HCT116 (cell line): ENCODE data around the gene SIAH2. TPM values are rescaled to one million over a fixed set of nuclear protein-coding genes. Genes with fewer than 3 reads are reported as not detected.

Experiments used
- ATAC-seq: fragments of 200-7000 bp; cut with Tn5 transposase; 2 replicates; pipeline ENCODE4 v1.9.1; 2020; ENCODE audit warnings: mild to moderate bottlenecking, moderate library complexity
- BruUV-seq: library from RNA; stranded (reverse); fragments of 400-500 nt; replicated peaks from 2 replicates; lab custom pipeline; 2021; lab: Mats Ljungman, UMichigan
- CTCF ChIA-PET: fragments of 300-600 bp; sonication (Branson Sonifier 250); formaldehyde crosslinking; loops from one replicate; lab custom pipeline; 2021; ENCODE audit warnings: antibody characterized with exemption; lab: Charles Lee
- POLR2A ChIA-PET: fragments of 300-600, 350-600 bp; sonication (Branson Sonifier 250); formaldehyde crosslinking; loops from one replicate; lab custom pipeline; 2021; ENCODE audit warnings: antibody characterized with exemption; lab: Charles Lee
- RAD21 ChIA-PET, 2 experiments: fragments of 300-600 bp; sonication (Branson Sonifier 250); formaldehyde crosslinking; loops; one replicate each; lab custom pipeline; 2023; ENCODE audit warnings: low total read pairs in 2 of 2; ENCODE audit not compliant: uncharacterized antibody in 2 of 2, unreplicated experiment in 2 of 2, low non-redundant PET in 1 of 2; lab: Charles Lee
- DNase-seq: peaks from one replicate; pipeline ENCODE4 v3.0.0-alpha.2; 2010; ENCODE audit warnings: low read depth, low spot score
- H2AFZ ChIP-seq: fragments of 200-600 bp; shearing (Covaris generic), sonication (generic); 2 replicates; pipeline ENCODE4 v1.6.1; 2017; ENCODE audit warnings: low read depth, mixed run types, mixed read lengths, antibody characterized with exemption, low read length; ENCODE audit not compliant: poor library complexity, severe bottlenecking
- H3K27ac ChIP-seq: 2 replicates; pipeline ENCODE4 v1.5.1; 2012; ENCODE audit warnings: low read depth, low read length
- H3K27me3 ChIP-seq: fragments of 200-600 bp; sonication (generic); 2 replicates; pipeline ENCODE4 v1.6.1; 2016; ENCODE audit warnings: mixed run types, low read length, mixed read lengths; ENCODE audit not compliant: insufficient read depth
- H3K36me3 ChIP-seq, 2 experiments: fragments of 200-500 bp in 1 of 2; fragments of 200-600 bp in 1 of 2; sonication (Bioruptor generic) in 1 of 2; sonication (generic) in 1 of 2; 2 replicates each; pipeline versions ENCODE4 v1.5.1 to v1.6.1; 2014 to 2016; ENCODE audit warnings: low read length in 2 of 2, inconsistent platforms in 1 of 2, mixed read lengths in 1 of 2, mixed run types in 1 of 2; ENCODE audit not compliant: insufficient read depth in 2 of 2, control insufficient read depth in 1 of 2
- H3K4me1 ChIP-seq, 2 experiments: fragments of 200-600 bp in 1 of 2; sonication (generic) in 1 of 2; 2 replicates each; pipeline versions ENCODE4 v1.5.1 to v1.6.1; 2012 to 2017; ENCODE audit warnings: low read length in 2 of 2, inconsistent platforms in 1 of 2, mild to moderate bottlenecking in 1 of 2, mixed read lengths in 1 of 2, mixed run types in 1 of 2, moderate library complexity in 1 of 2; ENCODE audit not compliant: insufficient read depth in 2 of 2, control insufficient read depth in 1 of 2
- H3K4me2 ChIP-seq: fragments of 200-600 bp; sonication (generic); 2 replicates; pipeline ENCODE4 v1.6.1; 2017; ENCODE audit warnings: mixed run types, low read length, mixed read lengths
- H3K4me3 ChIP-seq, 2 experiments: fragments of 200-600 bp in 1 of 2; sonication (generic) in 1 of 2; replicated peaks in 1 of 2; 2 replicates each; pipeline ENCODE4 v1.5.1; 2011 to 2016; ENCODE audit warnings: low read length in 2 of 2, control low read depth in 1 of 2, low read depth in 1 of 2, mild to moderate bottlenecking in 1 of 2, mixed read lengths in 1 of 2, mixed run types in 1 of 2
- H3K79me2 ChIP-seq: fragments of 200-600 bp; sonication (generic); 2 replicates; pipeline ENCODE4 v1.6.1; 2017; ENCODE audit warnings: mild to moderate bottlenecking, mixed run types, low read length, moderate library complexity, mixed read lengths; ENCODE audit not compliant: insufficient read depth
- H3K9ac ChIP-seq: fragments of 200-600 bp; sonication (generic); 2 replicates; pipeline ENCODE4 v1.6.1; 2016; ENCODE audit warnings: low read length, mixed read lengths
- H3K9me2 ChIP-seq: fragments of 200-600 bp; sonication (generic), shearing (Covaris generic); 2 replicates; pipeline ENCODE4 v1.6.1; 2017; ENCODE audit warnings: mixed run types, mild to moderate bottlenecking, moderate library complexity; ENCODE audit not compliant: insufficient read depth
- H3K9me3 ChIP-seq, 2 experiments: fragments of 200-500 bp in 1 of 2; fragments of 200-600 bp in 1 of 2; sonication (Bioruptor generic) in 1 of 2; sonication (generic) in 1 of 2; 2 replicates each; pipeline ENCODE4 v1.6.1; 2014 to 2017; ENCODE audit warnings: low read length in 2 of 2, mixed read lengths in 2 of 2, inconsistent platforms in 1 of 2, low read depth in 1 of 2, mild to moderate bottlenecking in 1 of 2, mixed run types in 1 of 2, moderate library complexity in 1 of 2; ENCODE audit not compliant: control insufficient read depth in 1 of 2, insufficient read depth in 1 of 2
- H4K20me1 ChIP-seq: fragments of 200-600 bp; sonication (generic), shearing (Covaris generic); 2 replicates; pipeline ENCODE4 v1.6.1; 2017; ENCODE audit warnings: mixed run types, mild to moderate bottlenecking, moderate library complexity; ENCODE audit not compliant: insufficient read depth
- CEBPB ChIP-seq: IDR thresholded peaks from 2 replicates; pipeline ENCODE4 v1.6.1; 2012; ENCODE audit warnings: low read depth
- EGR1 ChIP-seq: IDR thresholded peaks from 2 replicates; pipeline ENCODE4 v1.6.1; 2012; ENCODE audit warnings: low read depth
- ELF1 ChIP-seq: IDR thresholded peaks from 2 replicates; pipeline ENCODE4 v1.6.1; 2012; ENCODE audit warnings: low read depth, borderline replicate concordance
- FOSL1 ChIP-seq: IDR thresholded peaks from 2 replicates; pipeline ENCODE4 v1.6.1; 2012; ENCODE audit warnings: low read depth
- POLR2A ChIP-seq: IDR thresholded peaks from 2 replicates; pipeline ENCODE4 v1.7.0; 2011; ENCODE audit warnings: borderline replicate concordance; ENCODE audit not compliant: insufficient read depth, insufficient read length; ENCODE audit errors: extremely low read depth
- POLR2AphosphoS5 ChIP-seq: IDR thresholded peaks from 2 replicates; pipeline ENCODE4 v1.6.1; 2011; ENCODE audit warnings: mild to moderate bottlenecking, low read depth, low read length, moderate library complexity
- RAD21 ChIP-seq: IDR thresholded peaks from 2 replicates; pipeline ENCODE4 v1.6.1; 2012; ENCODE audit warnings: low read depth, mild to moderate bottlenecking
- SIN3A ChIP-seq: IDR thresholded peaks from 2 replicates; pipeline ENCODE4 v1.6.1; 2012; ENCODE audit warnings: low read depth
- SP1 ChIP-seq: IDR thresholded peaks from 2 replicates; pipeline ENCODE4 v1.6.1; 2012; ENCODE audit warnings: low read depth
- SRF ChIP-seq: IDR thresholded peaks from 2 replicates; pipeline ENCODE4 v1.6.1; 2012; ENCODE audit warnings: low read depth
- intact Hi-C: fragments of 100-400 bp; cut with micrococcal nuclease; formaldehyde crosslinking; loops from 2 replicates; pipeline ENCODE4 v1.10.0; 2022
- total RNA-seq: library from RNA; stranded (reverse); gene quantifications from one replicate; pipeline ENCODE4 v1.2.1, GENCODE V29; 2021; ENCODE audit not compliant: unreplicated experiment
- TF ChIP-seq, protein P1 (sequence below), 3 experiments: fragments of 200-600 bp in 1 of 3; sonication (generic) in 1 of 3; IDR thresholded peaks in 2 of 3; conservative IDR thresholded peaks in 1 of 3; 2 replicates each; pipeline ENCODE4 v1.5.1; 2012 to 2017; ENCODE audit warnings: low read depth in 2 of 3, low read length in 2 of 3, antibody characterized with exemption in 1 of 3, borderline replicate concordance in 1 of 3, control low read depth in 1 of 3, mild to moderate bottlenecking in 1 of 3, mixed read lengths in 1 of 3, mixed run types in 1 of 3, moderate library complexity in 1 of 3; ENCODE audit not compliant: insufficient read depth in 1 of 3
- TF ChIP-seq, protein P2 (sequence below): IDR thresholded peaks from 2 replicates; pipeline ENCODE4 v1.6.1; 2012
- TF ChIP-seq, protein P3 (sequence below): IDR thresholded peaks from 2 replicates; pipeline ENCODE4 v1.6.1; 2011; ENCODE audit warnings: mild to moderate bottlenecking, low read length, moderate library complexity; ENCODE audit not compliant: insufficient replicate concordance; ENCODE audit errors: extremely low read depth

The SIAH2 gene
- total RNA-seq, 1 experiment from 2014 or later, result 39.9 TPM

DNA sequence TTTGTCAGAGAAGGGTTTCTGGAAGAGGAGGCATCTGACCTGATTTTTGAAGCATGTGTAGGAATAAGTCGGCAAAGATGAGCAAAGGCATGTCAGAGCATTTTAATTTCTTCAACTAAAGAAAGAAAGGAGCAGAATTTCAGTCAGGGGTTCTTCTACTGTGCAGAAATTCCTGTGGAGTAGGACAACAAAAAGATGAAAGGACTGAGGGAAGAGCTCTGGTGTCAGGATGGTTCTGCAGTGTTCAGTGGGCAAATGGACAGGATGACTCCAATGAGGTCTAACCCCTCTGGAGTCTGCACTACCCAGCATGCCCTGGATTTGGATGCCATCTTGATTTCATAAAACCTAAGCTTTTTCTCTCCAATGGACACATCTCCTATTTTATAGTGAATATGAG, 47.7 kb upstream of the SIAH2 start:
- CTCF ChIA-PET, result no interaction called here
- Histone ChIP-seq H3K36me3 (no peaks in the 10 kb centered on the region), H3K9me3 (no peaks in the 10 kb centered on the region), H3K27me3 (no peaks in the 10 kb centered on the region), H3K4me1 (no peaks in the 10 kb centered on the region), H4K20me1 (no peaks in the 10 kb centered on the region), H3K9me2 (no peaks in the 10 kb centered on the region)
- RAD21 ChIA-PET, result no interaction called here
- POLR2A ChIA-PET, result no interaction called here
- TF ChIP-seq FOSL1 (no peak), RAD21 (no peak)
- TF ChIP-seq, protein P1, sequence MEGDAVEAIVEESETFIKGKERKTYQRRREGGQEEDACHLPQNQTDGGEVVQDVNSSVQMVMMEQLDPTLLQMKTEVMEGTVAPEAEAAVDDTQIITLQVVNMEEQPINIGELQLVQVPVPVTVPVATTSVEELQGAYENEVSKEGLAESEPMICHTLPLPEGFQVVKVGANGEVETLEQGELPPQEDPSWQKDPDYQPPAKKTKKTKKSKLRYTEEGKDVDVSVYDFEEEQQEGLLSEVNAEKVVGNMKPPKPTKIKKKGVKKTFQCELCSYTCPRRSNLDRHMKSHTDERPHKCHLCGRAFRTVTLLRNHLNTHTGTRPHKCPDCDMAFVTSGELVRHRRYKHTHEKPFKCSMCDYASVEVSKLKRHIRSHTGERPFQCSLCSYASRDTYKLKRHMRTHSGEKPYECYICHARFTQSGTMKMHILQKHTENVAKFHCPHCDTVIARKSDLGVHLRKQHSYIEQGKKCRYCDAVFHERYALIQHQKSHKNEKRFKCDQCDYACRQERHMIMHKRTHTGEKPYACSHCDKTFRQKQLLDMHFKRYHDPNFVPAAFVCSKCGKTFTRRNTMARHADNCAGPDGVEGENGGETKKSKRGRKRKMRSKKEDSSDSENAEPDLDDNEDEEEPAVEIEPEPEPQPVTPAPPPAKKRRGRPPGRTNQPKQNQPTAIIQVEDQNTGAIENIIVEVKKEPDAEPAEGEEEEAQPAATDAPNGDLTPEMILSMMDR (IDR thresholded peaks at IDR 0.05 in 2 of 3, conservative IDR thresholded peaks at IDR 0.05 in 1 of 3; ENCODE audit: borderline replicate concordance in 1 of 3, insufficient read depth in 1 of 3, low read depth in 2 of 3, low read length in 2 of 3), result no peak
- TF ChIP-seq, all 23 proteins: peak for 0
- Histone ChIP-seq H3K9ac (no peak overlapping the region), H2AFZ (peak overlapping the region; percentile 35), H3K4me3 (no peak overlapping the region), H3K27ac (no peak overlapping the region), H3K4me2 (no peak overlapping the region), H3K79me2 (no peaks in the 10 kb centered on the region)
- no peak for DNase-seq
- intact Hi-C loops, result no loop called here
- no TSS peak for BruUV-seq
- no peak for ATAC-seq

DNA sequence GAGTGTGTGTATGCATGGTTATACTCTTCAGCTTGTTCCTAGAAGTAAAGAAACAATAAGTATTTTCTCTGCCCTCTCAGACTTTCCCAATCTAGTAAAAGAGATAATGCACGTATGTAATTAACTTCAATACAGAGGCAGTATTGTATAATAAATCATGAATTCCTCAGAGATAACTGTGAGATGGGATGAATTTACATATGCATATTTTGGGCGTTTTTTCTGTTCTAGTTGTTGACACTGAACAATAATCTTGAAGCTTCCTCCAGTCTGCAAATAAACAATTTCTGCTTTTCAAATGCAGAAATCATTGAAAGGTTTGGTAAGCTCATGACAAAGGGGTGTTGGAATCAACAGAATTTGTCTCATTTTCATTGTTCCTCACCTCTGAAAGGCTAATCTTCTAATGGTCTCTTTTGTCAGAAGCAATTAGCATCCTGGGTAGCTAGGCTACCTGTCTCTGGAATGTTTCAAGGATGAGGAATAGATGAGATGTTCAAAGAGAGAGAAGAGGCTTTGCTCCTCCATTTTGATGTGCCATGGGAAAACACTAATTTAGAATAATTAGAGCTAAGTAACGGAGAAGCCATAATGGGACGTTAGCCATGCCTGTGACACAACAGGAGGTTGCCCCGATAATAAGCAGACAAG, 43.3 kb upstream of the SIAH2 start:
- no peak overlapping the region for H3K27ac ChIP-seq
- RAD21 ChIA-PET, result no interaction called here
- intact Hi-C loops, result no loop called here
- H3K4me1 ChIP-seq, result no peaks in the 10 kb centered on the region
- H3K4me2 ChIP-seq, result no peak overlapping the region
- CTCF ChIA-PET, result no interaction called here
- BruUV-seq, result no TSS peak
- H2AFZ ChIP-seq, result no peak overlapping the region
- H3K9me2 ChIP-seq, result no peaks in the 10 kb centered on the region
- no peaks in the 10 kb centered on the region for H3K36me3 ChIP-seq
- H3K9ac ChIP-seq, result no peak overlapping the region
- H3K79me2 ChIP-seq, result no peaks in the 10 kb centered on the region
- no peaks in the 10 kb centered on the region for H3K27me3 ChIP-seq
- no peaks in the 10 kb centered on the region for H4K20me1 ChIP-seq
- H3K9me3 ChIP-seq, result no peaks in the 10 kb centered on the region
- ATAC-seq (no peak), DNase-seq (no peak)
- no peak overlapping the region for H3K4me3 ChIP-seq
- POLR2A ChIA-PET, result no interaction called here
- no peak for TF ChIP-seq CEBPB
- TF ChIP-seq EGR1, result no peak
- no peak for TF ChIP-seq ELF1
- TF ChIP-seq FOSL1, result no peak
- no peak for TF ChIP-seq SIN3A
- no peak for TF ChIP-seq POLR2A
- TF ChIP-seq, protein P2, sequence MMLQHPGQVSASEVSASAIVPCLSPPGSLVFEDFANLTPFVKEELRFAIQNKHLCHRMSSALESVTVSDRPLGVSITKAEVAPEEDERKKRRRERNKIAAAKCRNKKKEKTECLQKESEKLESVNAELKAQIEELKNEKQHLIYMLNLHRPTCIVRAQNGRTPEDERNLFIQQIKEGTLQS, result no peak
- no peak for TF ChIP-seq SRF
- TF ChIP-seq SP1, result no peak
- TF ChIP-seq, protein P1 (IDR thresholded peaks at IDR 0.05 in 2 of 3, conservative IDR thresholded peaks at IDR 0.05 in 1 of 3; ENCODE audit: borderline replicate concordance in 1 of 3, insufficient read depth in 1 of 3, low read depth in 2 of 3, low read length in 2 of 3), result no peak
- no peak for TF ChIP-seq POLR2AphosphoS5
- TF ChIP-seq, protein P3, sequence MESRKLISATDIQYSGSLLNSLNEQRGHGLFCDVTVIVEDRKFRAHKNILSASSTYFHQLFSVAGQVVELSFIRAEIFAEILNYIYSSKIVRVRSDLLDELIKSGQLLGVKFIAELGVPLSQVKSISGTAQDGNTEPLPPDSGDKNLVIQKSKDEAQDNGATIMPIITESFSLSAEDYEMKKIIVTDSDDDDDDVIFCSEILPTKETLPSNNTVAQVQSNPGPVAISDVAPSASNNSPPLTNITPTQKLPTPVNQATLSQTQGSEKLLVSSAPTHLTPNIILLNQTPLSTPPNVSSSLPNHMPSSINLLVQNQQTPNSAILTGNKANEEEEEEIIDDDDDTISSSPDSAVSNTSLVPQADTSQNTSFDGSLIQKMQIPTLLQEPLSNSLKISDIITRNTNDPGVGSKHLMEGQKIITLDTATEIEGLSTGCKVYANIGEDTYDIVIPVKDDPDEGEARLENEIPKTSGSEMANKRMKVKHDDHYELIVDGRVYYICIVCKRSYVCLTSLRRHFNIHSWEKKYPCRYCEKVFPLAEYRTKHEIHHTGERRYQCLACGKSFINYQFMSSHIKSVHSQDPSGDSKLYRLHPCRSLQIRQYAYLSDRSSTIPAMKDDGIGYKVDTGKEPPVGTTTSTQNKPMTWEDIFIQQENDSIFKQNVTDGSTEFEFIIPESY, result no peak
